SH-SY5Y (cell line): ENCODE results near the gene MINK1.

Experiments
- GATA2 ChIP-seq: IDR thresholded peaks from 2 replicates; pipeline ENCODE4 v1.6.1; 2011; ENCODE audit warnings: mild to moderate bottlenecking, low read depth, low read length
- GATA3 ChIP-seq: IDR thresholded peaks from 2 replicates; pipeline ENCODE4 v1.6.1; 2011; ENCODE audit warnings: low read depth, mild to moderate bottlenecking, low read length, moderate library complexity

GRCh38 chr17:4788159-4788806 lies 44.9 kb upstream of the MINK1 start:
- TF ChIP-seq GATA3 (no peak), GATA2 (no peak)
